ENCODE measurements around the gene LYL1.

The LYL1 gene

DNA sequence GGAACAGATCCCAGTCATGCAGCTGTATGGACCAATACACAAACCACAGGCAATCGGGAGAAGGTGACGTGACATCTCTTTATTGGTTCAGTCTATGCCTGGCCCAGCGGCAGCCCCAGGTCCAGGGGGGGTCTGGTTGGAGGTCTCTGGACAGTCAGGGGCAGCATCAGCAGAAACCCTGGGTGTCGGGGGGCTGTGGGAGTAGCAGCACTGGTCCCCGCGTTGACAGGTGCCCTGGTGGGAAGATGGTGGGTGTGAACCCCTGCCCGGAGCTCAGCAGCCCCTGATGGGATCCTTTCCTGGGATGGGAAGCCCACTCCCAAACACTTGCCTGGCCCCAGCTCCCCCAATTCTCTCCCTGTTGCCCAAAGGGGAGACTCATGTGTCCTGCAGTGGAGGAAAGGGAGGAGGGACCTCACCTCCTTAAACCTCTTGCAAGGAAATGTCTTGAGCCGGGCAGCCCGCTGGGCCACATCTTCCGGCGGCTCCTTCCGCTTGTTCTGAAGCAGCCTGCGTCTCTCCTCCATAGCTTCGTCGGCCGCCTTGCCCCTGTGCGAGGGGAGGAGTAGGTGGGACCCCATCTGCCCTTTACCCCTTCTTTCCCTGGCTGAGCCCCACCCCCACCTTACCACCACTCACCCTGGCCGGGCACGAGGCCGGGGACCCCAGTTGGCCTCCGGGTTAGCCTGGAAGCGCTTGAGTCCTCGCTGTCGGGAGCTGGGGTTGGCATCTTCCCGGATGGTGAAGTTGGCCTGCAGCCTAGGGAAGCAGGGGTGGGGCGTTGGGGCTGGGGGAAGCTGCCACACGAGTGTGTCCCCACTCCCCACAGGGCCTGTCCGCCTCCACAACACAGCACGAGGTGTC, 2.4 kb upstream of the LYL1 start:
- DNase-seq (ENCODE audit: low read depth), result no peak

DNA sequence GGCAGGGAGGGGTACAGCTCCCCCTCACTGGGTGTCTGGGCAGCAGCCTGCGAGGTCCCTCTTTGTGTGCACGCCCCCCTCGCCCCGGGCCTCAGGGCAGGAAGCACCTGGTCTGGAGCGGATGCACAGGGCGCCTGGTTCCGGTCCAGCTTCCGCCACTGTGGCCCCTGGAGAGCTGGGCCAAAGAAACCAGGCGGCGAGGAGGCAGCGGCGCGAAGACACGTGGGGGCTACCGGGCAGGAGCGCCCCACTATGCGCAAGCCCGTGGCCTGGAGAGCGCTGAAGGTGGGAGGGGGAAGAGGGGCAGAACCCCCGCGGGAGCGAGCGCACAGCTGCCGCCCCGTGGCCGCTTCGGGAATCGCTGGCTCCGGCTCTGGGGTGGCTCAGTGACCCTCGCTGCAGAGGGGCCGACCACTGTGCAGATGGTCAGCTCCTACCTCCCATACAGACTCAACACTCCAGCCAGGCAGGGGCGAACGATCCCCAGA, 1.7 kb upstream of the LYL1 start:
- DNase-seq (ENCODE audit: low read depth), result no peak

DNA sequence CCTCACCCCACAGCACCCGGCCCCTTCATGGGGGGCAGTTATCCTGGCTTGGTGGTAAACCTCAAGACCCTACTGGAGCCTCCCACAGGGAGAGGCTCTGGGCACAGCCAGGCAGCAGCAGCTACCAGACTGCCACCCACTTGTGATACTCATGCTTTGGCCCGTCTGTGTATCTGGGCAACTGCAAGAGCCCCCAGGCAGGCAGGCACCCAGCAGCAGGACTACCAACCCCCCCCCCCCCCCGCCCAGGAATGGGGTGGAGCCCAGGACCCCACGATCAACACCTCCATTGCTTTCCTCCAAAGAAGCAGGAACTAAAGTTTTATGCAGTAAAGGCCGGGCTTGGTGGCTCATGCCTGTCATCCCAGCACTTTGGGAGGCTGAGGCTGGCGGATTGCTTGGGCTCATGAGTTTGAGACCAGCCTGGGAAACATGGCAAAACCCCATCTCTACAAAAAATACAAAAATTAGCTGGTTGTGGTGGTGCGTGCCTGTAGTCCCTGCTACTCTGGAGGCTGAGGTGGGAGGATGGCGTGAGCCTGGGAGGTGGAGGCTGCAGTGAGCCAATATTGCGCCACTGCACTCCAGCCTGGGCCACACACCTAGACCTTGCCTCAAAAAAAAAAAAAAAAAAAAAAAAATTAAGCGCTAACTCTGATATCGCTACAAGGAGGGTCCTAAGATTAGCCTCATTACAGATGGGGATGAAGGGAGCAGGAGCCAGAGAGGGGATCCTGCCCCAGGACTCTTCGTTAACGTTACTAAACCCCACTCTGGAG, 1.1 kb upstream of the LYL1 start:
- DNase-seq (ENCODE audit: low read depth), result no peak

DNA sequence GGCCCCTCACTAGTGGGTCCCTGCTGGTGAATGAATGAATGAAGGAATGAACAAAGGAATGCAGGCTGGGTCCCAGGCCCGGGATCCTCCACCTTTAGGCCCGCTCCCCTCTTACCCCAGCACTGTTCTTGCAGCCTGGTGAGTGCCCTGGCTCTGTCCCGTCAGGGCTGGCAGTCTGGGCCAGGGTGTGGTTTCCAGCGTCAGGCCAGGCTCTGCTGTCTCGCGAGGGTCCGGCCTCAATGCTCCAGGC, 317 bp downstream of the LYL1 start:
- DNase-seq (ENCODE audit: low read depth), result no peak

DNA sequence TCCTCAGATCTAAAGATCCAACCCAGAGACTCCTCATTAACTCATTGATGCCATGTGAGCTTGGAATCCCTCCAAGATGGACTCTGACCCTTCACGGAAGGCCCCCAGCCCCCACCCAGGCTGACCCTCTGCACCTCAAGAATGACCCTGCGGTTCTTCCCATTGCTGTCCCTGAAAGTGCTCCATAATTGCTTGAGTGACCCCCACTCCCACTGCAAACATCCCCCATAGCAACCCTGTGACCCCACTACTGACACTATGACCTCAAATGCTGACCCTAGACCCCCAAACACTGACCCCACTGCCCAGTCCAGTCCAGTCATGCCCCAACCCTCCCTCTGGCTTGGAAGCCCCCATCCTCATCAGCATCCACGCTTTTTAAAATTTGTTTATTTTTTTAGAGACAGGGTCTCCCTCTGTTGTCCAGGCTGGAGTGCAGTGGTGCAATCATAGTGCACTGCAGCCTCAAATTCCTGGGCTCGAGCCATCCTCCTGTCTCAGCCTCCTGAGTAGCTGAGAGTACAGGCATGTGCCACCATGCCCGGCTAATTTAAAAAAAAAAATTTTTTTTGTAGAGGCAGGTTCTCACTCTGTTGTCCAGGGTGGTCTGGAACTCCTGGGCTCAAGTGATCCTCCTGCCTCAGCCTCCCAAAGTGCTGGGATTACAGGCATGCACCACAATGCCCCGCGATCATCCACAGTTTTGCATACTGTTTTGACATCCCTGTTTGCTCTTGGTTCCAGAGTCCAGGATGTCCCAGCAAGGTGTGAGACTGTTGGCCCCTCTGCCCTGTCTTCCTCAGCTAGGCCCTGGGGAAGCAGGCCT, 855 bp downstream of the LYL1 start:
- no peak for DNase-seq (ENCODE audit: low read depth)

DNA sequence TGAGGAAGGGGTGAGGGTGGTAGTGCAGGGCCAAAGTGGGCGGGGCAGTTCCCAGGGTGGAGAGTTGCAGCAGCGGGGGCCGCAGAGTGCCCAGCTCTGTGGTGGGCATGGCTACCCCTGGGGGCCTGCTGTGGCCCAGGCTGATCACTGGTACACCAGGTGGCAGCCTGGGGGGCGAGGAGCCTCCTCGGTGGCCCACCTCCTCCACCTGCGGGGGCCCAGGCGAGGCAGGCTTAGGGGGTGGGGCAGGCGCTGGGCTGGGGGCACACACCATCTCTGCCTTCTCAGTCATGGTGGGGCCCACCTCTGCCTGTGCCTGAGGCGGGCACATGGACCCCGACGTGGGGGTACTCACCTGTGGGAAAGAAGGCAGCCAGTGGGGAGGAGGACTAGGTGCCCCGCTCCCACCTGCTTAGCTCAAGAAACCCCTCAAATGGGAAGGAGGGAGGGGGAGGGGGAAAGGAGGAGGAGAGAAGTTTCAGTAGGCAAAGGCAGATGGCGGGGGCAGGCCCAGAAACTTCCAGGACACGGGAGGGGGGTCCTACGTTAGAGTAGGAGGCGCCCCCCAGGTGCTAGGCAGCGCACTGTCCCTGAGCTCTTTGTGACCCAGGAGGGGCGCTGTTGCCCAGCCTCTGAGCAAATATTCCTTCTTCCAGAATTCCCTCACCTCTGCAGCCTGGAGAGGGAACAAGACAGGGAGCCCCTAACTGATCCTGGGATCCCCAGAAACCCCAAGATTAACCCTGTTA, 1.6 kb downstream of the LYL1 start:
- peak; percentile 50 for DNase-seq (ENCODE audit: low read depth)

DNA sequence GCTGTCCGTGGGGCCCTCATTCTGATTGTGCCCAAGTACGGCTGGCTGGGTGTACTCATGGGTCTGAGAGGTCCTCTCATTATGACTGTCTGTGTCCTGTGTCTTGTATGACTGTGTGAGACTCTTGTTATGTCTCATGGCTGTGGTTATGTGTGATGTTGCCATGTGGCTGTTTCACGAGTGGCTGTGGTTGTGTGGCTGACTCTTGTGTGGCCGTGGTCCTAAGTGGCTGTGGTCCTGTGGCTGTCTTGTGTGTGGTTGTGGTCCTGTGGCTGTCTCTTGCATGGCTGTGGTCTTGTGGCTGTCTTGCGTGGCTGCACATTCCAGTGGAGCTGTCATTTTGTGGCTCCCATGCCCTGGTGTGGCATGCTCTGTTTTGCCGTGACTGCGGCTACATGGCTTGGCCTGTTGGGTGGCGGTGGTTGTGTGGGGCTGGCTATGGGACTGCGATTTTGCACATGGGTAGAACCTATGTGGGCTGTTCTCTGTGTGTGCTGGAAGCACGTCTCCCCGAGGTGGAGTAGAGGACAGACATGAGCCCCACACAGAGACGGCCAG, 2.5 kb downstream of the LYL1 start:
- DNase-seq (ENCODE audit: low read depth), result peak; percentile 52

DNA sequence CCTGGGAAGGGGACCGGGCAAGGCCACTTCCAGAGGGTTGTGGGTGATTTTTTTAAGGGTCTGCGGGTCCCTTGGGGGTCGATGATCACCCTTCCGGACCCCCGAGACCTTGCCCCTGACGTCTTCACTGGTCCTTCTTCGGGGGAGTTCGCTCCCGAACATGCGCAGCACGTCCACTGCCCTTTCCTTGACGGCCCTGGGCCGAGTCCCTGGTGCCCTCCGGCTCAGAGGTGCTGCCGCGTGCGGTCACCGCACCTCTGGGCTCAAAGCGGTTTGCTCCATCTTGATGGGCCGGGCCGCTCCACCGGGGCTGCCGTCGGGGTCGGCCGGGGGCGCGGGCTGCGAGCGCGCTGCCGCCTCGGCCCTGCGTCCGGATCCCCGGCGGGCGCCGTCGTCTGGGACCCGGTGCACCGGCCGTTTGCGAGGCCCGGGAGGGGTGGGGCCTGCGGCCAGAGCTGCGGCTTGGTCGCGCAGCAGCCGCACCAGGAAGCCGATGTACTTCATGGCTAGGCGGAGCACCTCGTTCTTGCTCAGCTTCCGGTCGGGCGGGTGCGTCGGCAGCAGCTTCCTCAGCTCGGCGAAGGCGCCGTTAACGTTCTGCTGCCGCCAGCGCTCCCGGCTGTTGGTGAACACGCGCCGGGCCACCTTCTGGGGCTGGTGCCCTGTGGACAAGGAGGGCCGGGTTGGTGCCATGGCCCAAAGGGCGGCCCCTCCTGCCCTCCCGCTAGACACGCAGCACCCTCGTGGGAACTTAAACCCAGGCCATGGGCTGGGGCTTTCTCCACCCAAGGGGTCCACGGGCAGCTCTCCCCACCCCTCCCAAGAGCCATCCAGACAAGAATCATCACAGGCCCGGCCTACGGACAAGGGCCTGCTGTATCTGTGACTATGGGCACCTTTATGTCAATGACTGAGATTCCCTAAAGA, 3.3 kb downstream of the LYL1 start:
- peak; percentile 80 for DNase-seq (ENCODE audit: low read depth)

DNA sequence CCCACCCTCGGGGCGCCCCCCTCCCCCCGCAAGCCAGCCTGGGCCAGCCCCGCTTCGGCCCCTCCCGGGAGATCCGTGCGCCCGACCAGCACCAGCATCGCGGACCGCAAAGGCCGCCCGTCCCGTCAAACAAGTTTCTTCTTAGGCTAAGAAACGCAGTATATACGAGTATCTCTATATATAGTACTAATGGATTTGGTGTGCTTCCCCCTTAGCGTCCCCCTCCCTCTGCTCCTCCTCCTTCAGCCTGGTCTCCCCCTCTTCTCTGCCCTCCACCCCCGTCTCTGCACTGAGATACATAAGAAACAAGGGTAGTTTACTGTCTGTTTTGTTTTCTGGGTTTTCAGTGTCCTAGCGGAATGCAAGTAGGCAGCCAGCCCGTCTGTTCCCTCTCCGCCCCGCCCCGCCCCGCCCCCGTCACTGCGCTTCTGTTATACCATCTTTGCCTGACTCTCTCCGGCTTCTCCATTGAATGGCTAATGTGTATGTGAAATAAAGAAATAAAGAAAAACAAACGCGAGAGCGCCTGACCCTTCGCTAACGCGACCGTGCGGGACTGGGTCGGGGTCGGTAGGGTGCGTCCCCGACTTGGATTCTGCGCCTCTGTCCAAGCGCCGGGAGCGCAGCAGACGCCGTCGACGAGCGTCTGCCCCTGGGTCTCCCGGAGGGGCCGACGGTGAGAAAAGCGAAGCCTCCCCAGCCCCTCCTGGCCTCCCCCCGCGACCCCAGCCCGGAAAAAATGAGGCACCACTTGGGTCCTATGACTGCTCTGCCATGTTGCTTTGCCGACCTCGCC, 4.2 kb downstream of the LYL1 start:
- DNase-seq (ENCODE audit: low read depth), result peak; percentile 61

DNA sequence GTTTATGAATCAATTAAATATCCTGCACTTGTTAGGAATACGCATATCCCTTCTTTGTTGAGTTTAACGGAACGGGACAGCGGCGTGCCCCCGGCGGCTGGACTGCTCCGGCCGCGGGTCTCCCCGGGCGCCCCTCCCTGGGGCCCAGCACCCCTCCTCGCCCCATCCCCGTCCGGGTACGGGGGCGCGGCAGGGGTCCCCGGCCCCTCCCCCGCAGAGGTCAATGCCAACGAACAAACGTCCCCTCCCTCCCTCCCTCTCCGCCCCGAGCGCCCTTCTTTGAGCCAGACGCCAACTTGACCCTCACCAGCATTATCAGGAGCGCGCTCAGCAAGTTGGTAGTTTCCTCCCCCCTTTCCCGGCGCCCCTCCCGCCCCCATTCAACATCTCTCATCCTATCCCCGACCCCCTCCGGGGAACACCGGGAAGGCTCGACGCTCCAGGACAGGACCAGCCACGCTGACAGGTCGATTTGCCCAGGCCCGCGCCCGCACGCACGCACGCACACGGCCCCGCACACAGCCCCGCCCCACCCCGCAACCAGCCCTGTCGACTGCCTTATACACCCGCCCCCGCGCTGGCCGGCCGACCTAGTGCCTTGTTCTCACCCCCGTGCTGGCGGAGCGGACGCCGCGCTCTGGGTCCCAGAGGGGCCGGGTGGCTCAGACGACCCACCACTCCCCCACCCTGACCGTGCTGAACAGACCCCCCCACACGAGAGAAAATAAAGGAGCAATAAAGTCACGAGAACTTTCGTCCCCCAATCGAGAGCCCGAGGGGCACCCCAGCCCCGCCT, 5.0 kb downstream of the LYL1 start:
- no peak for DNase-seq (ENCODE audit: low read depth)

DNA sequence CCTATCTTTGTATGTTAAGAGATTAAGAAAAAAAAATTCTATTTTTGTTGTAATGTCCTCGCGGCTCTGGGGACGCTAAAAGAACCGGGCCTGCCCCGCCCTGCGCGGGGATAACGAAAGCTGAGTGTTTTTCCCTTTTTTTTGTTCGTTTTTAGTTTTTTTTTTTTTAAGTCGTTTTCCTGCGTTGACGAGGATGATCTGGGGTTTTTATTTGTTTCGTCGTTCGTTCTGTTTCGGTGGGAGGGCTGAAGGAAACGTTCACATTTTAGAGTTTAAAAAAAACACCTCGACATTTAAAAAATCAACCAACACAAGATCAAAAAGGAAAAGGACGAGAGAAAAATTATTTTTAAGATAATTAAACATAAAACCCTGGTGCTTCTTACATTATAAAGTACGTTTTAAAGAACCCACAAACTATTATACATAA, 5.6 kb downstream of the LYL1 start:
- no peak for DNase-seq (ENCODE audit: low read depth)

DNA sequence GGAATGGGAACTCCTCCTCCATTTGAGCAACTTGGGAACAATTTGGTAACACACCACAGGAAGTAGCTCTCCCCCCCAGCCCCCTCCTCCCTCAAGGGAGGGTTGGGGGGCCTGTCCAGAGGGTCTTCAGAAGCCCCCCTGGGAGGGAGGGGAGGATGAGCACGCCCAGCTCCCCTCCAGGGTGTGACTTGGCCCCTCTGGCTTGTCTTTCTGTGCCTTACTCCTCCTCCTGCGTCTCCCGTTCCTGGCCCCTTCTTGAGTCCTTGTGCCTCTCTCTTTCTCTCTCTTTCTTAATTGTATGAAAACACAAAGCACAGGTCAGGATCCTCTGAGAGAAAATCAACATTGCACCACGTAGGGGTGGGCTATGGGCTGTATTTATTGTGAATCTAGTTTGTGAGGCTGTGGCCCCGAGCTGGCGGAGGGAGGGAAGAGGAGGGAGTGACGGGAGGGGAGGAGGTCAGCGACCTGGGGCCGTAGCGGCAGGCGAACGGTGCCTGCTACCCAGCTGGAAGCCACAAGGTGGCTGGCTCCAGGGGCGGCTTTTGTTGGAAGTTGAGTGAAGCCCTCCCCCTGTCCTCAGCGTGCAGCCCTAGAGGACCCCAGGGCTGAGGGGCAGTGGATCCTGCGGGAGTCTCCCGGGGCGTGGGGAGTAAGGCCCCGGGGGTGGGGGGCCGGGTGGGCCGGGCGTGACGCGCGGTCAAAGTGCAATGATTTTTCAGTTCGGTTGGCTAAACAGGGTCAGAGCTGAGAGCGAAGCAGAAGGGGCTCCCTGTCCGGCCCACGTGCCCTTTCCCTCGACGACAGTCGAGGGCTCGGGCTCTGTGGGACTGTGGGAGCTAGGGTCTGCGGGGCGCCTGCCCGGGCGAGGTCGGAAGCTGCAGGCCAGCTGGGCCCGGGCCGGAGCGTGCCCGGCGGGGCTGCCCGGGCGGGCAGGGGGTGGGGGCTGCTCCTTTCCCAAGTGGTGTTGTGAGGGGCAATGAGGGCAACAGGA, 6.4 kb downstream of the LYL1 start:
- DNase-seq (ENCODE audit: low read depth), result no peak

DNA sequence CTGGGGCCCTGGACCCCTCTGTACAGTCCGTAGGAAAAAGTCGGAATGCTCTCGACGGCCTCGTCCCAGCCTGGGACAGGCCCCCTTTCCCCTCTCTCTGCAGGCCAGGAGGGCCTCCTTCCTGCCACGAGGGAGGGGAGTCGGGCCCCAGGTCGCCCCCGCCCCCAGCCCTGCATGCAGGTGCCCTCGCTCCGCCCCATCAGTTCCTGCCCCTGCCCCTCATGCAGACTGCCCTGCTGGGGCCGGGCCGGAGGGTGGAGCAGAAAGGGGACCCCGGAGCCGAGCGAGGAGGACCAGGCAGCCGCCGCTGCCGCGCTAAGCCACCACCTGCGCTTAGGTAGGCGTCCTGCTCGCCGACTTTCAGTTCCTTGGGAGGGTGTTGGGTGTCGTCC, 7.3 kb downstream of the LYL1 start:
- no peak for DNase-seq (ENCODE audit: low read depth)

DNA sequence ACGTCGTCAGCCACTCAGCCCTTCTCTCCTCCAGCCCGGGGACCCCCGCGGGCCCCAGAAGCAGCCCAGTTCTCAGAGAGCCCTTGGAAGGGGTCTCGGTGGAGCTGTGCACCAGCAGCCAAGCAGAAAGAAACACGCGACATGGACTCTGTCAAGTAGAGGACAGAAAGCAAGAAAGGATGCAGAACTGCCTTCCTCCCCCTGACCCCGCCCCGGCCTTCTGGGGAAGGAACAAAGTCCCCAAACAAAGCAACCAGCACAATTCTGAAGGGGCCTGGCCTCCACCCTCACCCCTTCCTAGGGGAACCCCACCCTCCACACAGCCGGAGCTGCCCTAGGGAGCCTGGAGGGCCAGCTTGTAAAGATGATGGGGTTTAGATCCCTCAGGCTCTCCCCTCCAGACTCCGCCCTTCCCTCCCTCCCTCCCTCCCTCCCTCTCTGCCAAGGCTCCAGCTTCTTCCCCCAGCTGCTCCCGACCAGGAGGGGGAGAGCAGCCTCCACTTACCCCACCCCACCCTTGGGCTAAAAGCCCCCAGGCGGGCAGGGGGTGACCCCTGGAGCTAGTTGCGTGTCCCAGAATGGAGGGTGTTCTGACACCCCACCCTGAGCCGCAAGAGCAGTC, 7.8 kb downstream of the LYL1 start:
- DNase-seq (ENCODE audit: low read depth), result no peak

DNA sequence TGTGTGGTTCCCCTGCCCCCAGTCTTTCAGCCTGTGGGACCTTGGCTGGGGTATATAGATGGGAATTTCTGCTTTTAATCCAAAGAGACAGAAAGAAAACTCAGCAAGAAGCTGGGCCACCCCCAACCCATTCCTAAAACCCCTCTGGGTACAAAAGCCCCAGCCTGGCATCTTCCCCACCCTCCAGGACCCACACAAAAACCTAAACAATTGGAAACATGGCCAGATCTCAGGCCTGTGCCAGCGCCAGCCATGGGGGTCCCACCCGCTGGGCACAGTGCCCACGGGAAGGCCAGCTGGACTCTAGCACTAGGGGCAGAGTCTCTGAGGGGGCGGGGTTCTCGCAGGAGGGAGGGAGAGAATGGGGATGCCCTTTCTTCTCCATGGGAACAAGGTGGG, 8.6 kb downstream of the LYL1 start:
- no peak for DNase-seq (ENCODE audit: low read depth)

DNA sequence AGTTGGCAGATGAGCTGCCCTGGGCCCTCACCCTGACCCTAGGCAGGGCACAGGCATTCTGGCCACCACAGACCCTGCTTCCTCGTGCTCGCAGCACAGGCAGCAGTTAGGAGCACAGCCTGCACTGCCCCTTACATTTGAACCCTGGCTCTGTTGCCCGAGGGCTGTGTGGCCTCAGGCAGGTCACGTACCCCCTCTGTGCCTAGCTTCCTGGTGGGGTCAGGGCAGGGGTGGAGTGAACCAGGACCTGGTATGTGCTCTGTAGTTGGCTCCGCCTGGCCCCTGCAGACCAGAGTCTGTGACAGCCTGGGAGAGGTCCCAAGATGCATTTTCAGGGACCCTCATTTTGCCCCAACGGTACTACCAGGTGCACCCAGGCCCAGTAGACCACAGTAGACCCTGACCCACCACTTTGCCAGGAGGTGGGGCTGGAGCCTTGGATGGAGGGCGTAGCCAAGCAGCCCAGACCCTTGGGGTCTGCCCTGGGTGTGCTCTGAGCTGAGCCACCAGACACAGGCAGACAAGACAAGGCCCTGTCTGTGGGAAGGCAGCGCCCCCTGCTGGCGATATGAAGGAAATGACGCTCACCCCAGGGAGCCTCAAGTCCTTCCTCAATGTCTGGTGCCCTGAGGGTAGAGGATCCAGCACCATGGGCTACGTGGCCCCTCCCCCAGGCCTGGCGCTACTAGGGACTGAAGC, 9.1 kb downstream of the LYL1 start:
- peak; percentile 86 for DNase-seq (ENCODE audit: low read depth)
